H9 (cell line): Measurements from ENCODE around the gene PPIP5K2. TPM values are rescaled to one million over a fixed set of nuclear protein-coding genes. Genes with fewer than 3 reads are reported as not detected.

Experiments used
- DNase-seq: peaks from one replicate; pipeline ENCODE4 v3.0.0-alpha.2; 2017
- H2AFZ ChIP-seq: one replicate; pipeline ENCODE4 v1.6.1; 2013; ENCODE audit warnings: mild to moderate bottlenecking, low read length, control low read depth, moderate library complexity
- H2AK5ac ChIP-seq: 2 replicates; pipeline ENCODE4 v1.6.1; 2013; ENCODE audit warnings: low read length, control low read depth, mixed read lengths; ENCODE audit not compliant: insufficient read length
- H2BK120ac ChIP-seq: one replicate; pipeline ENCODE4 v1.6.1; 2013; ENCODE audit warnings: low read depth, mild to moderate bottlenecking, low read length, control low read depth, inconsistent platforms; ENCODE audit not compliant: poor library complexity, severe bottlenecking
- H2BK12ac ChIP-seq: 2 replicates; pipeline ENCODE4 v1.6.1; 2013; ENCODE audit warnings: low read length, control low read depth, mixed read lengths, low read depth; ENCODE audit not compliant: insufficient read length
- H2BK15ac ChIP-seq: 2 replicates; pipeline ENCODE4 v1.6.1; 2013; ENCODE audit warnings: low read depth, low read length, control low read depth
- H2BK20ac ChIP-seq: one replicate; pipeline ENCODE4 v1.6.1; 2013; ENCODE audit warnings: low read depth, mild to moderate bottlenecking, low read length, control low read depth, inconsistent platforms; ENCODE audit not compliant: poor library complexity, severe bottlenecking
- H2BK5ac ChIP-seq: 2 replicates; pipeline ENCODE4 v1.6.1; 2013; ENCODE audit warnings: low read length, control low read depth, mixed read lengths; ENCODE audit not compliant: insufficient read length
- H3K14ac ChIP-seq: 2 replicates; pipeline ENCODE4 v1.6.1; 2013; ENCODE audit warnings: low read length, control low read depth; ENCODE audit not compliant: insufficient read depth
- H3K18ac ChIP-seq: 2 replicates; pipeline ENCODE4 v1.6.1; 2013; ENCODE audit warnings: low read depth, mild to moderate bottlenecking, mixed read lengths, low read length, control low read depth; ENCODE audit not compliant: insufficient read length
- H3K23ac ChIP-seq: 2 replicates; pipeline ENCODE4 v1.6.1; 2013; ENCODE audit warnings: low read length, control low read depth, mixed read lengths, low read depth; ENCODE audit not compliant: insufficient read length
- H3K23me2 ChIP-seq: 2 replicates; pipeline ENCODE4 v1.6.1; 2013; ENCODE audit warnings: low read depth, mild to moderate bottlenecking, mixed read lengths, low read length, control low read depth; ENCODE audit not compliant: insufficient read length, poor library complexity, severe bottlenecking
- H3K27ac ChIP-seq: 2 replicates; pipeline ENCODE4 v1.5.1; 2013; ENCODE audit warnings: low read length, control low read depth, mixed read lengths, low read depth; ENCODE audit not compliant: insufficient read length
- H3K27me3 ChIP-seq: 2 replicates; pipeline ENCODE4 v1.6.1; 2013; ENCODE audit warnings: low read length, control low read depth, inconsistent platforms; ENCODE audit not compliant: insufficient read depth
- H3K4ac ChIP-seq: 2 replicates; pipeline ENCODE4 v1.6.1; 2013; ENCODE audit warnings: low read depth, mild to moderate bottlenecking, control low read depth, inconsistent platforms, low read length, moderate library complexity
- H3K4me1 ChIP-seq: 2 replicates; pipeline ENCODE4 v1.6.1; 2013; ENCODE audit warnings: low read length, control low read depth, inconsistent platforms; ENCODE audit not compliant: insufficient read depth
- H3K4me2 ChIP-seq: 2 replicates; pipeline ENCODE4 v1.6.1; 2013; ENCODE audit warnings: low read length, control low read depth, mixed read lengths; ENCODE audit not compliant: insufficient read length, insufficient read depth
- H3K56ac ChIP-seq: 2 replicates; pipeline ENCODE4 v1.6.1; 2013; ENCODE audit warnings: low read depth, mild to moderate bottlenecking, mixed read lengths, low read length, control low read depth; ENCODE audit not compliant: insufficient read length
- H3K79me1 ChIP-seq: 2 replicates; pipeline ENCODE4 v1.6.1; 2013; ENCODE audit warnings: low read depth, mild to moderate bottlenecking, moderate library complexity, low read length, control low read depth, inconsistent platforms; ENCODE audit not compliant: insufficient read depth, poor library complexity, severe bottlenecking
- H3K79me2 ChIP-seq: 2 replicates; pipeline ENCODE4 v1.6.1; 2013; ENCODE audit warnings: low read length, control low read depth, inconsistent platforms; ENCODE audit not compliant: insufficient read depth
- H3K9ac ChIP-seq: 2 replicates; pipeline ENCODE4 v1.6.1; 2013; ENCODE audit warnings: low read length, control low read depth, mixed read lengths; ENCODE audit not compliant: insufficient read length; ENCODE audit errors: extremely low read depth
- H3K9me3 ChIP-seq: one replicate; pipeline ENCODE4 v1.6.1; 2013; ENCODE audit warnings: low read depth, low read length, inconsistent platforms; ENCODE audit not compliant: control insufficient read depth
- H3T11ph ChIP-seq: one replicate; pipeline ENCODE4 v1.6.1; 2013; ENCODE audit warnings: mild to moderate bottlenecking, low read length, control low read depth, inconsistent platforms
- H4K20me1 ChIP-seq: one replicate; pipeline ENCODE4 v1.6.1; 2013; ENCODE audit not compliant: control insufficient read depth, insufficient read length, insufficient read depth
- H4K5ac ChIP-seq: 2 replicates; pipeline ENCODE4 v1.6.1; 2013; ENCODE audit warnings: low read depth, mild to moderate bottlenecking, mixed read lengths, low read length, control low read depth; ENCODE audit not compliant: insufficient read length
- H4K8ac ChIP-seq: replicated peaks from 2 replicates; pipeline ENCODE4 v1.6.1; 2013; ENCODE audit warnings: low read length, control low read depth, mixed read lengths, low read depth; ENCODE audit not compliant: insufficient read length
- H4K91ac ChIP-seq: 2 replicates; pipeline ENCODE4 v1.6.1; 2013; ENCODE audit warnings: low read depth, mild to moderate bottlenecking, moderate library complexity, mixed read lengths, low read length, control low read depth; ENCODE audit not compliant: insufficient read length
- H3K27ac Mint-ChIP-seq, 3 experiments: 2 replicates in 2 of 3; 3 replicates in 1 of 3; pipeline ENCODE4 v1.8.0; 2020 to 2021; ENCODE audit warnings: mixed read lengths in 3 of 3, mild to moderate bottlenecking in 1 of 3, moderate library complexity in 1 of 3
- H3K27me3 Mint-ChIP-seq: 2 replicates; pipeline ENCODE4 v1.8.0; 2021; ENCODE audit warnings: low read depth, mild to moderate bottlenecking, moderate library complexity, mixed read lengths
- H3K36me3 Mint-ChIP-seq, 3 experiments: 2 replicates in 2 of 3; 3 replicates in 1 of 3; pipeline ENCODE4 v1.8.0; 2020 to 2021; ENCODE audit warnings: low read depth in 3 of 3, mixed read lengths in 3 of 3; ENCODE audit not compliant: insufficient read depth in 1 of 3
- H3K4me1 Mint-ChIP-seq, 2 experiments: 2 replicates each; pipeline ENCODE4 v1.8.0; 2020; ENCODE audit warnings: mixed read lengths in 2 of 2
- H3K4me3 Mint-ChIP-seq, 2 experiments: 2 replicates in 1 of 2; 3 replicates in 1 of 2; pipeline ENCODE4 v1.8.0; 2020 to 2021; ENCODE audit warnings: mild to moderate bottlenecking in 2 of 2, mixed read lengths in 2 of 2, moderate library complexity in 1 of 2
- H3K9me3 Mint-ChIP-seq, 2 experiments: 2 replicates in 1 of 2; 3 replicates in 1 of 2; pipeline ENCODE4 v1.8.0; 2020; ENCODE audit warnings: mild to moderate bottlenecking in 2 of 2, mixed read lengths in 2 of 2, moderate library complexity in 1 of 2
- WGBS: extraction: QIAGEN DNeasy Blood & Tissue Kit; methylation state at CpG from one replicate; pipeline ENCODE4 v1.1.7; 2013; ENCODE audit warnings: missing lambda C conversion rate, low lambda C conversion rate, mixed read lengths; ENCODE audit not compliant: insufficient read length; ENCODE audit errors: extremely low coverage; 5-methylcytosine and 5-hydroxymethylcytosine counted together
- total RNA-seq: library from RNA; stranded (reverse); gene quantifications from 2 replicates; pipeline ENCODE4 v1.2.1, GENCODE V29; 2021
- TF ChIP-seq, protein P1 (sequence below): fragments of 200-600 bp; sonication (generic); conservative IDR thresholded peaks from 3 replicates; pipeline ENCODE4 v1.8.0; 2021; ENCODE audit warnings: antibody characterized with exemption, mild to moderate bottlenecking

PPIP5K2 gene
- total RNA-seq, 1 experiment from 2014 or later: 43.8 TPM

GRCh38 chr5:103101079-103101750, 18.9 kb upstream of the PPIP5K2 start:
- no peaks in the 10 kb centered on the region for H3K9me3 Mint-ChIP-seq
- Histone ChIP-seq H3K79me2 (no peaks in the 10 kb centered on the region), H3K23ac (no peak overlapping the region), H2AK5ac (no peak overlapping the region), H4K20me1 (no peaks in the 10 kb centered on the region), H3K9ac (no peak overlapping the region), H3K4me1 (no peaks in the 10 kb centered on the region), H2AFZ (no peak overlapping the region), H3K56ac (no peak overlapping the region), H2BK12ac (no peak overlapping the region), H3K9me3 (no peaks in the 10 kb centered on the region), H2BK120ac (no peak overlapping the region), H4K8ac (no peak overlapping the region), H3K23me2 (no peaks in the 10 kb centered on the region), H2BK20ac (no peak overlapping the region), H3K4me2 (no peak overlapping the region), H3K4ac (no peak overlapping the region), H3K27ac (no peak overlapping the region), H4K5ac (no peak overlapping the region), H2BK5ac (no peak overlapping the region), H3K79me1 (no peaks in the 10 kb centered on the region), H2BK15ac (no peak overlapping the region), H3K14ac (no peak overlapping the region), H3K18ac (no peak overlapping the region), H4K91ac (no peak overlapping the region), H3K27me3 (no peaks in the 10 kb centered on the region), H3T11ph (no peak overlapping the region)
- no peak overlapping the region for H3K4me3 Mint-ChIP-seq
- H3K4me1 Mint-ChIP-seq: no peaks in the 10 kb centered on the region
- WGBS: no CpG with 5 or more reads among the region's 6 CpGs
- H3K36me3 Mint-ChIP-seq: peaks cover 0 to 11% (median 8%) of the 10 kb centered on the region in 3 experiments; a peak in 4 of 7 replicates
- TF ChIP-seq, protein P1, sequence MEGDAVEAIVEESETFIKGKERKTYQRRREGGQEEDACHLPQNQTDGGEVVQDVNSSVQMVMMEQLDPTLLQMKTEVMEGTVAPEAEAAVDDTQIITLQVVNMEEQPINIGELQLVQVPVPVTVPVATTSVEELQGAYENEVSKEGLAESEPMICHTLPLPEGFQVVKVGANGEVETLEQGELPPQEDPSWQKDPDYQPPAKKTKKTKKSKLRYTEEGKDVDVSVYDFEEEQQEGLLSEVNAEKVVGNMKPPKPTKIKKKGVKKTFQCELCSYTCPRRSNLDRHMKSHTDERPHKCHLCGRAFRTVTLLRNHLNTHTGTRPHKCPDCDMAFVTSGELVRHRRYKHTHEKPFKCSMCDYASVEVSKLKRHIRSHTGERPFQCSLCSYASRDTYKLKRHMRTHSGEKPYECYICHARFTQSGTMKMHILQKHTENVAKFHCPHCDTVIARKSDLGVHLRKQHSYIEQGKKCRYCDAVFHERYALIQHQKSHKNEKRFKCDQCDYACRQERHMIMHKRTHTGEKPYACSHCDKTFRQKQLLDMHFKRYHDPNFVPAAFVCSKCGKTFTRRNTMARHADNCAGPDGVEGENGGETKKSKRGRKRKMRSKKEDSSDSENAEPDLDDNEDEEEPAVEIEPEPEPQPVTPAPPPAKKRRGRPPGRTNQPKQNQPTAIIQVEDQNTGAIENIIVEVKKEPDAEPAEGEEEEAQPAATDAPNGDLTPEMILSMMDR: no peak
- DNase-seq: no peak
- no peaks in the 10 kb centered on the region for H3K27me3 Mint-ChIP-seq
- no peak overlapping the region; a peak in 1 of 7 replicates for H3K27ac Mint-ChIP-seq
